Activated naive CD4-positive, alpha-beta T cell treated with anti-CD3 and anti-CD28 coated beads, Interleukin-2, amount 50 U/mL, for 24 hours (primary cell): ENCODE data around the gene RAB31.

Experiments
- H3K27ac Mint-ChIP-seq: one replicate; pipeline ENCODE4 v1.8.0; 2021; ENCODE audit warnings: mild to moderate bottlenecking, mixed read lengths
- H3K27me3 Mint-ChIP-seq: one replicate; pipeline ENCODE4 v1.8.0; 2021; ENCODE audit warnings: mixed read lengths
- H3K36me3 Mint-ChIP-seq: one replicate; pipeline ENCODE4 v1.8.0; 2021; ENCODE audit warnings: mixed read lengths
- H3K4me1 Mint-ChIP-seq: one replicate; pipeline ENCODE4 v1.8.0; 2021; ENCODE audit warnings: mixed read lengths
- H3K4me3 Mint-ChIP-seq: one replicate; pipeline ENCODE4 v1.8.0; 2021; ENCODE audit warnings: mild to moderate bottlenecking, mixed read lengths
- H3K9me3 Mint-ChIP-seq: one replicate; pipeline ENCODE4 v1.8.0; 2021; ENCODE audit warnings: mixed read lengths

Gene RAB31

GRCh38 chr18:9704233-9705118, 3.6 kb upstream of the RAB31 start:
- Mint-ChIP-seq H3K27me3 (peaks cover 30% of the 10 kb centered on the region), H3K4me3 (no peak overlapping the region), H3K36me3 (no peaks in the 10 kb centered on the region), H3K9me3 (no peaks in the 10 kb centered on the region), H3K4me1 (peaks cover 6% of the 10 kb centered on the region), H3K27ac (no peak overlapping the region)

DNA sequence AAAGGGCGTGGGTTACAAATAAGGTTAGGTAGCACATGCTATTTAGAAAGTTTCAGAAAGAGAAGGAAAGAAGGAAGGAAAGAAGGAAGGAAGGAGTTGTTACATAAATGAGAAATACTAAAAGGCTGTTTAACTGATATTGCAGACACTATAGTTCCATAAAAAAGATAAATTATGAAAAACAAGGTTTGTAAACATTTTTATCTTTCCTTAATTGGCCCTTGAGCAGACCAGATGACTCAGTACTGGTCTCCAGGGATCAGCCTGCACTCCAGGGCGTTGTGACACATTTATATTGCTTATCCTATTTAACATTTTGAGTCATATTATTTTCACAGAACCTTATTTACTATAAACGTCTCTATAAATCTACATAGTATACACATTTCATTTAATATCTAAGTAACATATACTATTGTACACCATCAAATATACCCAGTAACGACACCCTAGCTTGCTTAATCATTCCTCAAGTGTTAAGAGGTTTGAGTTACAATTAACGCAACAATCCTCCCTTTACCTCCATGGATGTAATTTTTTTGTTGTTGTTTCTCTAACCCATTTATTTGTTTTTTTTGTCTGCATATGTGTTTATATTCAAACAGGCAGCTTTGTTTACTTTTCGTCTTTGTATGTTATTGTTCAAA, 2.8 kb upstream of the RAB31 start:
- no peaks in the 10 kb centered on the region for H3K36me3 Mint-ChIP-seq
- H3K9me3 Mint-ChIP-seq, result no peaks in the 10 kb centered on the region
- H3K4me3 Mint-ChIP-seq, result no peak overlapping the region
- H3K4me1 Mint-ChIP-seq, result peaks cover 14% of the 10 kb centered on the region
- no peak overlapping the region for H3K27ac Mint-ChIP-seq
- H3K27me3 Mint-ChIP-seq, result peaks cover 38% of the 10 kb centered on the region

DNA sequence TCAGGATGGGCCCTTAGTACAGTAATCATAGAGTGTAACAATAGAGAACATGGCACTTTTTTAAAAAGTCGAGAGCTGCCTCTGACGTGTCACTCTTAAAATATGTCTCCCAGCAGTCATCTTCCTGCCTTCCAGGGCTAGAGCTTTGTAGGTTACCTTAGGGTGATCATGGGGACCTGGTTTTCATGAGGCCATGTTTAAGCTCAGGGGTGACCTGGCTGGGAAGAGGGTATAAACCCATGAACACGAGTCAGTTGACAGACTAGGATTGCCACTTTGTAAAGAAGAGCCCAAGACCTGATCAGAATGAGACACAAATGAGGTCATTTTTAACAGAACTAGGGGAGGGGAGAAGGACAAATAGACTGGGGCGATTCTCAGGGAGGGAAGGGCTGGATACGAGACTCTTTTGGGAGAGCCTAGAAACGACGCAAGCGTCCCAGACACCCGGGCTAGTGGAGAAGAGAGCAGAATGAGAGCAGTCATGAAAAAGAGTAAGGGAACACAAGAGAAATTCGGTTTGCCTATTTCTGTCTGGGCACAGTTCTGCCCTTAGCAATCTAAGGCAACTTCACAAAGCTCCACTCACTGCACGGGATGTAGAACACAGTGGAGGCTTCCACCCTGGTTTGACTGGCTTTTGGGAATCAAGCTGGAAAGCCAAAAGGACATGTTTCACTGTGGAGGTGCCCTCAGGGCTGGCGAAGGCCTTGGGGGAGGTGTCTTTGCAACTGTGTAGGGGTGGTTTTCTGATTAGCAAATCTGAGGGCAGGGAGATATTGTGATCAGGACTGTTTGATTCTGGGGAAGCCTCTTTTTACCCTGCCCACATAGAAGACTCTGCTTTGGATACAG, 1.8 kb upstream of the RAB31 start:
- H3K4me3 Mint-ChIP-seq, result no peak overlapping the region
- peaks cover 17% of the 10 kb centered on the region for H3K4me1 Mint-ChIP-seq
- no peaks in the 10 kb centered on the region for H3K9me3 Mint-ChIP-seq
- H3K36me3 Mint-ChIP-seq, result no peaks in the 10 kb centered on the region
- H3K27me3 Mint-ChIP-seq, result peaks cover 42% of the 10 kb centered on the region
- H3K27ac Mint-ChIP-seq, result no peak overlapping the region

- peaks cover 17% of the 10 kb centered on the region for H3K4me1 Mint-ChIP-seq
- no peaks in the 10 kb centered on the region for H3K36me3 Mint-ChIP-seq
- H3K4me3 Mint-ChIP-seq, result peak overlapping the region; percentile 57
- peaks cover 52% of the 10 kb centered on the region for H3K27me3 Mint-ChIP-seq
- H3K9me3 Mint-ChIP-seq, result no peaks in the 10 kb centered on the region
- no peak overlapping the region for H3K27ac Mint-ChIP-seq
Measured at GRCh38 chr18:9707381-9708056, 582 bp upstream of the RAB31 start.

DNA sequence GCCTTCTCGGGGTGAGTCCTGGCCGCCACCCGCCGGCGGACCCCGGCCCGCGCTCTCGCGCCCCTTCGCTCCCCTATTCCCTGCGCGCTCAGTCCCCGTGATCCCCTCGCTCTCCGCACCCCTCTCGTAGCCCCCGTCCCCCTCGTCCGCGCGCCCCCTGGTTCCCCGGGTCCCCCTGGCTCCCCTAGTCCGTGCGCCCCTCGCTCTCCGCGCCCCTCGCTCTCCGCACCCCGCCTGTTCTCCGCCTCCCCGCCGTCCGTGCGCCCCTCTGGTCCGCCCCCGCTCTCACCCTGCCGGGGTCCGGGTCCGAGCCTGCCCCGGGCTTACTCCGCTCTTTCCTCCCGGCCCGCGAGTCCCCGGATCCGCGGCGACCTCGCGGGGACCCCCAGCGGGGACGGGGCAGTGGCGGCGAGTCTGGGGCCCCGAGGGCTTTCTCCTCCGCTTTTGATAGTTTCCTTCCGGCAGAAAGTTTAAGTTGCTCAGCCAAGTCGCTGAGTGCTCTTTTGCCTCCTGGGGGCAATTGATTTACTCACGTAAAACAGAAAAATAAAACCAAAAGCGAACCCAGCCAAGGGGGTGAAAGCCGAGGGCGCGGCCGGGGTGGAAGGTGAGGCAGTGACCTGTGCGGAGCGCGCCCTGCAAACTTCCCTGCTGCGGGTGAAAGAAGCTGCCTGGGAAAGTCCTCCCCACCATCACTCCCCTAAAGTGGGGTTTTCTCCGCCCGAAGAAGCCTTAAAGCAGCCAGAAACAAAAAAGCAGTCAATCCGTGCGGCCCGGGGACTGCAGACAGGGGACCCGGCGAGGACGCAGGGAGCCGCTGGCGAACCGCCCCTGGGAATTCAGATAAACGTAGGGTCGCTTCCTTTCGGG, 568 bp downstream of the RAB31 start:
- Mint-ChIP-seq H3K4me3 (peak overlapping the region; percentile 70), H3K36me3 (no peaks in the 10 kb centered on the region), H3K4me1 (peaks cover 17% of the 10 kb centered on the region), H3K27me3 (peaks cover 54% of the 10 kb centered on the region), H3K9me3 (no peaks in the 10 kb centered on the region), H3K27ac (no peak overlapping the region)

DNA sequence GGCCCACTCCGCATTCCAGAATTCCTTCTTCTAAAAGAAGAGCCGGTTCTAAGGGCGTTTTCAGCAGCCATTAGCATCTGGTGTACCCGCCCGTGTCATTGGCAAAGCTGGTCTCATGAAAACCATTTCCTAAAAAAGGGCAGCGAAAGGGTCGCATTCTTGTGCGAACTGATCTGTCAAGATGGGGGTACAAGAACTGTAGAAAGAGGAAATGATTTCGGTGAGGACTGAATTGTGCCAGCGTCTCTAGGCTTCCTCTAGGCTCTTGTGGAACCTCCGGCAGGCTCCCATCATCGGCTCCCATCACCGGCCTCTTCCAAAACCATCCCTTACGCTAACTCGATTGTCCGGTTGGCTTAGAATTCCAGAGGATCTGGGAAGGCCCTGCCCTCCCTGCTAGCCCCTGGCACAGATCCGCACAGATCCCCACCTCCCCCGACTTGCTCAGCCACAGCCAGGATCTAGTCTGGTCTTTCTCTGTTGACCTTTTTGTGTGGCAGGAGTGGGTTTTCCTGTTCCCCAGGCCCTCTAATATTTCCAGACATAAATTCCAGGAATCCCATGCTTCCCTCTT, 1.3 kb downstream of the RAB31 start:
- peaks cover 17% of the 10 kb centered on the region for H3K4me1 Mint-ChIP-seq
- peaks cover 55% of the 10 kb centered on the region for H3K27me3 Mint-ChIP-seq
- H3K4me3 Mint-ChIP-seq, result peak overlapping the region; percentile 70
- no peaks in the 10 kb centered on the region for H3K36me3 Mint-ChIP-seq
- H3K9me3 Mint-ChIP-seq, result no peaks in the 10 kb centered on the region
- H3K27ac Mint-ChIP-seq, result no peak overlapping the region

DNA sequence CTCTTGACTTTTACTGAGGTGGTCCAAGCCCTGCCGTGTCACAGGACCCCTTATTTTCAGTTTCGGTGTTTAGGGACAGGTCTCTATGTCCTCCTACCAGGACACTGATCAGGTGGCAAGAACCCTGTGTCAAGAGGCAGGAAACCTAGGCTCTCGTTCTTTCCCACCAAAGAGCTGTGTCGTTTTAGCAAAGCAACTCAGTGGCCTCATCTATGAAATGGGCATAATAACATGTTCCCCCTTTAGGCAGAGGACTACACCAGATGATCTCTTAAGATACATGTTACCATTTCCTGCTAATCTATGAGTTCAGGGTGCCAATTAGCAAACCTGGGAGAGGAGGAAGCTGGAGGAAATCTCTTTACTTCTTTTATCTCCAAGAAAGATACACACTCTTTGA, 1.9 kb downstream of the RAB31 start:
- H3K27me3 Mint-ChIP-seq, result peaks cover 59% of the 10 kb centered on the region
- peak overlapping the region; percentile 42 for H3K4me3 Mint-ChIP-seq
- H3K27ac Mint-ChIP-seq, result no peak overlapping the region
- no peaks in the 10 kb centered on the region for H3K9me3 Mint-ChIP-seq
- no peaks in the 10 kb centered on the region for H3K36me3 Mint-ChIP-seq
- H3K4me1 Mint-ChIP-seq, result peaks cover 17% of the 10 kb centered on the region

DNA sequence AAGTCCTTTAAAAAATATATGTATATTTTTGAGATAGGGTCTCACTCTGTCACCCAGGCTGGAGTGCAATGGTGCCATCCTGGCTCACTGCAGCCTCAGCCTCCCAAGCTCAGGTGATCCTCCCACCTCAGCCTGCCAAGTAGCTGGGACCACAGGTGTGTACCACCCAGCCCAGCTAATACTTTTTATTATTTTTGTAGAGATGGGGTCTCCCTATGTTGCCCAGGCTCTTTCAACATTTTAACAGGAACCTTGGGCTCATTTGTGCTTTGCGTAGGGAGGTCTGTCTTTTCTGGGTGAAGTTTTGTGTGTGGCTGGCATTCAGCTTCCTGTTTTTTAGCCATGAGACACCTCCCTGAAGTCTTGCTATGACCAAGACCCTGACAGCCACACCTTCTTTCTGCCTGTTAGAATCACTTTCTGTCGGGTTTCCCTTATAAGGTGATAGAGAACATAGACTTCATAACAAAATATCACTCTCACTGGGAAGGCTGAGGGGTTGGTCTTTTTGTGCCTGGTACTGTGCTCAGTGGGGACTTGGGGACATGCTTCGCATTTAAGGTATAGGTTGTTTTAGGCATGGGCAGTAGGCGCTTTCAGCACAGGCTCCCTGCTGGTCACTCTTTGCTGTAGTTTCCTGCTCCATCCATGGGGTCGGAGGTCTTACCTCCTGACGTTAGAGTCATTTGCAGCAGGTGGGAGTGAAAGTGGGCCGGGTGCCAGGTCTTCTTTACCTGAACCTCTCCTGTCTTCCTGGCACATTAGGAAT, 3.4 kb downstream of the RAB31 start:
- Mint-ChIP-seq H3K4me3 (no peak overlapping the region), H3K36me3 (no peaks in the 10 kb centered on the region), H3K27ac (no peak overlapping the region), H3K27me3 (peaks cover 50% of the 10 kb centered on the region), H3K9me3 (no peaks in the 10 kb centered on the region), H3K4me1 (peaks cover 17% of the 10 kb centered on the region)

DNA sequence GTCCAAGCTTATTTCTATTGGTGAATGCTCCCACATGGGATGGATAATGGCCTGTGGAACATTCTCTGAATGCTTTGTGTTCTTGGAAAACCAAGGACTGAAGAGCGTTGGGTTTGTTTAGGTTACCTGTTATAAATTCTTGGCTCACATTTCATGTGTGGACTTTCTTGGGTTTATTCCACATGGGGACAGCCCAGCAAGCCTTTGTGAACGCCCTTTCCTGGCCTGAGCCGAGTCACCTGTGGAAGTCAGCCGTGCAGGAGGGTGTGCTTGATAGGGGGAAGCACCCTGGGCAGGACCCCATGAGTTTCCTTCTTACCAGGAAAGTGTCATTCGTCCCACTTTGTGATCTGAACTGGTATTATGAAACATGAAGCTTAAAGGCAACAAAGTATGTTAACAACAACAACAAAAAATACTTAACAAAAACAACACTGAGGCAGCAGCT, 4.1 kb downstream of the RAB31 start:
- Mint-ChIP-seq H3K9me3 (no peaks in the 10 kb centered on the region), H3K4me1 (peaks cover 17% of the 10 kb centered on the region), H3K27me3 (peaks cover 45% of the 10 kb centered on the region), H3K27ac (no peak overlapping the region), H3K36me3 (no peaks in the 10 kb centered on the region), H3K4me3 (no peak overlapping the region)

GRCh38 chr18:9712611-9713010, 4.5 kb downstream of the RAB31 start:
- Mint-ChIP-seq H3K4me3 (no peak overlapping the region), H3K27me3 (peaks cover 45% of the 10 kb centered on the region), H3K36me3 (no peaks in the 10 kb centered on the region), H3K9me3 (no peaks in the 10 kb centered on the region), H3K4me1 (peaks cover 17% of the 10 kb centered on the region), H3K27ac (no peak overlapping the region)

GRCh38 chr18:9714266-9715087, 6.4 kb downstream of the RAB31 start:
- Mint-ChIP-seq H3K9me3 (no peaks in the 10 kb centered on the region), H3K4me3 (no peak overlapping the region), H3K4me1 (peaks cover 11% of the 10 kb centered on the region), H3K27me3 (peaks cover 45% of the 10 kb centered on the region), H3K27ac (no peak overlapping the region), H3K36me3 (no peaks in the 10 kb centered on the region)

DNA sequence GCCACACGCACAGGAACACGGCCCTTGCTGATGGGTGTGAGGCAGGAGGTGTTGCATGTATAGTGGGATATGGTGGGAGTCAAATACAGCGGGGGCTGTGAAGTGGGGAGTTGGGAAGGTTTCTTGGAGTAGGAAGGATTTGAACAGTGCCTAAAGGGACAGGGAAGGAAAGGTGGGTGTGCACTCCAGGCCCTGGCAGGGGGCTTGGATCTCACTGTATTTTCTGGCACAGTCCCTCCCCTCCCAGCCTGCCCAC, 6.9 kb downstream of the RAB31 start:
- H3K4me1 Mint-ChIP-seq, result peaks cover 6% of the 10 kb centered on the region
- H3K27me3 Mint-ChIP-seq, result peaks cover 41% of the 10 kb centered on the region
- H3K9me3 Mint-ChIP-seq, result no peaks in the 10 kb centered on the region
- no peak overlapping the region for H3K4me3 Mint-ChIP-seq
- no peaks in the 10 kb centered on the region for H3K36me3 Mint-ChIP-seq
- no peak overlapping the region for H3K27ac Mint-ChIP-seq
